LoVo (cell line): Measurements from ENCODE around the gene CDX2.

Experiments
- DNase-seq: peaks from one replicate; pipeline ENCODE4 v3.0.0-alpha.2; 2016; ENCODE audit warnings: low spot score

CDX2 gene

DNA sequence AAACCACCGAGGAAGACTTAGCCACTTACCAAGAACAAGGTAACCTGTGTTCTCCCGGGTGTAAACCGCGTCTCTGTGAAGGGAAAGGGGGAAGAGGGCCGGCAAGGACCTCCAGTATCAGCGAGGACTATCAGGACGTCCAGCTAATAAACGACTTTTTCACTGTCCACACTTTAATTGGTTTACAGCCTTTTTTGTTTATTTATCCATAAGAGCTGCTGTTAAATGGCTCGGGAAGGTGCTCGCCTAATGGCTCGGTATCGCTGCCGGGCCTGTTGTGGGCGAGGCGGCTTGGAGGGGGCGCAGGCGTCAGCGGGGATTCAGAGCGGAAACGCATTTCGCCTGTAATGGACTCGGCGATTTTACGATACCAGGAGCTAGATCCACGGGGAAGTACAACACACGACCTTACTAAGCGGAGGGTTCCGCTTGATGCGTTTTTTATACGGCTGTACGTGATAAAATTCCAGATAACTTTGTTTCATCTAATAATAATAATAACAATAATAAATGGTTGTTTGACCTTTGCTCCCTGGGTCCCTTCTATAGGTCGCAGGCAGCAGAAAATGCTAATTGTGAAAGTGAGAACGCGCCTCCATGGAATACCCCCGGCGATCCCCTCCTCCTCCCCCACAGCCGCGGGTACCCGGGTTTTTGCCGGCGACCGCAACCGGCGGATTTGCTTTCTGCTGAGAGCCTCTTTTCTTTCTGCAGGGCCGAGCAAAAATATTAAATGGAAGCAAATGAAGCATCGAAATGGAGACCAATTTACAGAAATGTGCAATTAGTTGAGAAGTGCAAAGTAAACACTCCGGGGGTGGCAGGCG lies 51.8 kb downstream of the CDX2 start:
- DNase-seq = no peak

DNA sequence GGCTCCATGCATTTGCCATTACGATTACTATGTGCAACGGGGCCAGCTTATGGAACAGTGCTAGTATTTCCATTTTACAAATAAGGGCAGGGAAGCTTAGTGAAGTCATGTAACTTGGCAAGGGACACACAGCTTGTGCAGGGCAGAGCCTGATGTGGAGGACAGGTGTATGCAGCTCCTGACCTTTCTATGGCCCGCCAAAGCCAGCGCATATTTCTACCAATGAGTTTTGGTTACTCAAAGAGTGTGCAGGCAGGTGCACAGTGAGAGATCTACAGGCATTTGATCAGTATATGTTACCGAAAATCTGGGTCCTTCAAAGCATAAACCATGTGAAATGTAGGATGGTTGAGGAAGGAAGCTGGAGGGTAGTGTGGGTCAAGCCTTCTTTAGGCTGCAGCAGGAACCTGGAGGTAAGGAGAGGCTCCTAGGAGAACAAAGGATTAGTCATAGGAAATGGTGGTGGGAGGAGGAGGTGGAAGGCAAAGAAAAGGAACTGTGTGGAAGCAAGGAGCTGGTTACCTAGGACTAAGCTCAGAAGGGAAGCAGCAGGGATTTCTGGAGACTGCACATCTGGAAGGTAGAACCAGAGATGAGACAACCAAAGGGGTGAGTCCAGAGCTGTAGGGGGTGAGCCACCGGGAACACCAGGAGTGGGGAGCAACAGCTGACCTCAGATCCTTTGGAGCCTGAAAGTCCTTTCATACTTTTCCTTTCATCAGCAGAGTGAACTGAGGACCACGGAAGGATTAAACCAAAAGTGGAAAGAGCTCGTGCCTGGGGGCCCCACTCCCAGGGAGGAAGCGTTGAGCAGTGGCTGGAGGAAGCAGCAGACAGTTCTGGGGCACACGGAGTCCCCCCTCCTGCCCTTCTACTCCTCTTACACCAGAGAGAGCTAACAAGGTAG lies 53.6 kb downstream of the CDX2 start:
- DNase-seq = no peak

DNA sequence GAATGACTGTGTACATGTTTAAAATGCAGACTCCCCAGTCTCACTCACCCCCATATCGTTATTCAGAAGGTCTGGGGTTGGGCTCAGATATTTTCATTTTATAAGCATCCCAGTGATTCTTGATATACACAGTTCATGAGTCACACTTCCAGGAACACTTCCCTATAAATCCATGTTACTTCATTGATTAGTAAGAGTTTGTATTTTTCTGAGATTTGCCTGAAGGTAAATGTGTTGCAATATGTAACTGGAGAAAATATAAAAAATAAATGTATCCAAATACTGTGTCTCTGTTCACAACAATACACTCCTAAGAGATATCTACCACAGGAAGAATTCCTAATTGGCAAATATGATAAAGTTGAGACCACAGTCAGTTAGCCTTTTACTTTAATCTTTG lies 56.0 kb downstream of the CDX2 start:
- no peak for DNase-seq

DNA sequence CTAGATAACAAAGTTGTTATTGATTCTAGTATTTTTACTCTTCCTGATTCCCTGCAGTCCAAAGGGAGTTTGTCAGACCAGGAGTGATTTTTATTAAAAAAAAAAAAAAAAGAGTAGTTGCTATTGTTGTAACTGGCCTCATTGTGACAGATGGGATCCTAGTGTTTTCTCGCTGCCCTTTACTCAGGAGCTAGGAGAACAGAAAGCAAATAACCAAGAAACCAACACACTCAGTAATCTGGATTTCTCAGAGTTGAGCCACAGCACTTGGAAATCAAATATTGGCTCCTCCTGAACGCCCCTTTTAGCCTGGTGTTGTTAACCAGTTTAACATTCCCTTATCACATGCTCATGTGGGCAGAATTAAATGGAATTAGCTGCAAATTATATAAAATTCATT lies 57.6 kb downstream of the CDX2 start:
- DNase-seq = no peak
